ENCODE data around the gene BEGAIN. TPM values are rescaled to one million over a fixed set of nuclear protein-coding genes. Genes with fewer than 3 reads are reported as not detected.
"Not testable (repeated sequence)": the region's sequence is repeated elsewhere in the genome, so short reads cannot be mapped to it uniquely, and the experiment has no call there.

The BEGAIN gene
- total RNA-seq, 2 experiments from 2014 or later = 5.9 to 6.6 TPM

GRCh38 chr14:100532154-100532861 lies 54.9 kb downstream of the BEGAIN start:
- H3K4me1 Mint-ChIP-seq = no peaks in the 10 kb centered on the region
- H3K27ac Mint-ChIP-seq = no peak overlapping the region
- no peak overlapping the region for H3K4me3 Mint-ChIP-seq
- no peaks in the 10 kb centered on the region for H3K9me3 Mint-ChIP-seq
- no peak for DNase-seq
- no peaks in the 10 kb centered on the region for H3K36me3 Mint-ChIP-seq
- no peaks in the 10 kb centered on the region for H3K27me3 Mint-ChIP-seq

- Mint-ChIP-seq H3K27me3 (no peaks in the 10 kb centered on the region), H3K4me1 (no peaks in the 10 kb centered on the region), H3K36me3 (no peaks in the 10 kb centered on the region), H3K4me3 (no peak overlapping the region), H3K9me3 (no peaks in the 10 kb centered on the region), H3K27ac (no peak overlapping the region)
- DNase-seq = no peak
Observed at GRCh38 chr14:100531152-100532121, 55.8 kb downstream of the BEGAIN start.

- Mint-ChIP-seq H3K27ac (no peak overlapping the region), H3K36me3 (no peaks in the 10 kb centered on the region), H3K4me3 (no peak overlapping the region), H3K9me3 (no peaks in the 10 kb centered on the region), H3K4me1 (no peaks in the 10 kb centered on the region), H3K27me3 (no peaks in the 10 kb centered on the region)
- DNase-seq = no peak
Observed at GRCh38 chr14:100530270-100531072, 56.7 kb downstream of the BEGAIN start.

GRCh38 chr14:100529561-100530031 lies 57.6 kb downstream of the BEGAIN start:
- no peak overlapping the region for H3K4me3 Mint-ChIP-seq
- H3K27me3 Mint-ChIP-seq = no peaks in the 10 kb centered on the region
- H3K4me1 Mint-ChIP-seq = no peaks in the 10 kb centered on the region
- no peak for DNase-seq
- H3K36me3 Mint-ChIP-seq = no peaks in the 10 kb centered on the region
- H3K27ac Mint-ChIP-seq = no peak overlapping the region
- no peaks in the 10 kb centered on the region for H3K9me3 Mint-ChIP-seq

- Mint-ChIP-seq H3K4me1 (no peaks in the 10 kb centered on the region), H3K9me3 (no peaks in the 10 kb centered on the region), H3K4me3 (no peak overlapping the region), H3K36me3 (no peaks in the 10 kb centered on the region), H3K27ac (no peak overlapping the region), H3K27me3 (no peaks in the 10 kb centered on the region)
- DNase-seq = no peak
Observed at GRCh38 chr14:100528962-100529560, 58.2 kb downstream of the BEGAIN start.

GRCh38 chr14:100526632-100527031 lies 60.6 kb downstream of the BEGAIN start:
- H3K4me1 Mint-ChIP-seq = no peaks in the 10 kb centered on the region
- no peak for DNase-seq
- H3K36me3 Mint-ChIP-seq = no peaks in the 10 kb centered on the region
- no peak overlapping the region for H3K27ac Mint-ChIP-seq
- no peaks in the 10 kb centered on the region for H3K9me3 Mint-ChIP-seq
- no peak overlapping the region for H3K4me3 Mint-ChIP-seq
- no peaks in the 10 kb centered on the region for H3K27me3 Mint-ChIP-seq

- Mint-ChIP-seq H3K36me3 (no peaks in the 10 kb centered on the region), H3K4me3 (no peak overlapping the region), H3K9me3 (no peaks in the 10 kb centered on the region), H3K27me3 (no peaks in the 10 kb centered on the region), H3K27ac (no peak overlapping the region), H3K4me1 (no peaks in the 10 kb centered on the region)
- DNase-seq = no peak
Observed at GRCh38 chr14:100526057-100526456, 61.2 kb downstream of the BEGAIN start.

- DNase-seq = no peak
- Mint-ChIP-seq H3K27ac (no peak overlapping the region), H3K9me3 (no peaks in the 10 kb centered on the region), H3K4me3 (no peak overlapping the region), H3K4me1 (no peaks in the 10 kb centered on the region), H3K36me3 (no peaks in the 10 kb centered on the region), H3K27me3 (no peaks in the 10 kb centered on the region)
Observed at GRCh38 chr14:100525615-100526014, 61.6 kb downstream of the BEGAIN start.

- Mint-ChIP-seq H3K4me1 (no peaks in the 10 kb centered on the region), H3K27me3 (no peaks in the 10 kb centered on the region), H3K4me3 (no peak overlapping the region), H3K36me3 (no peaks in the 10 kb centered on the region), H3K27ac (no peak overlapping the region), H3K9me3 (no peaks in the 10 kb centered on the region)
- no peak for DNase-seq
Observed at GRCh38 chr14:100524933-100525243, 62.3 kb downstream of the BEGAIN start.

- Mint-ChIP-seq H3K36me3 (no peaks in the 10 kb centered on the region), H3K9me3 (no peaks in the 10 kb centered on the region), H3K27ac (no peak overlapping the region), H3K4me1 (no peaks in the 10 kb centered on the region), H3K27me3 (no peaks in the 10 kb centered on the region), H3K4me3 (no peak overlapping the region)
- DNase-seq = no peak
Observed at GRCh38 chr14:100524233-100524932, 62.8 kb downstream of the BEGAIN start.

- H3K4me1 Mint-ChIP-seq = no peaks in the 10 kb centered on the region
- no peak for DNase-seq
- H3K4me3 Mint-ChIP-seq = no peak overlapping the region
- no peaks in the 10 kb centered on the region for H3K36me3 Mint-ChIP-seq
- no peaks in the 10 kb centered on the region for H3K27me3 Mint-ChIP-seq
- no peak overlapping the region for H3K27ac Mint-ChIP-seq
- H3K9me3 Mint-ChIP-seq = no peaks in the 10 kb centered on the region
Observed at GRCh38 chr14:100523843-100524169, 63.4 kb downstream of the BEGAIN start.

GRCh38 chr14:100523131-100523842 lies 63.9 kb downstream of the BEGAIN start:
- H3K4me3 Mint-ChIP-seq = no peak overlapping the region
- H3K27ac Mint-ChIP-seq = no peak overlapping the region
- no peaks in the 10 kb centered on the region for H3K9me3 Mint-ChIP-seq
- no peaks in the 10 kb centered on the region for H3K27me3 Mint-ChIP-seq
- no peak for DNase-seq
- no peaks in the 10 kb centered on the region for H3K4me1 Mint-ChIP-seq
- no peaks in the 10 kb centered on the region for H3K36me3 Mint-ChIP-seq

- H3K27ac Mint-ChIP-seq = no peak overlapping the region
- DNase-seq = no peak
- no peaks in the 10 kb centered on the region for H3K27me3 Mint-ChIP-seq
- H3K36me3 Mint-ChIP-seq = no peaks in the 10 kb centered on the region
- H3K4me3 Mint-ChIP-seq = no peak overlapping the region
- no peaks in the 10 kb centered on the region for H3K4me1 Mint-ChIP-seq
- no peaks in the 10 kb centered on the region for H3K9me3 Mint-ChIP-seq
Observed at GRCh38 chr14:100522616-100523099, 64.6 kb downstream of the BEGAIN start.

- not testable (repeated sequence) for H3K4me3 Mint-ChIP-seq, DNase-seq, H3K27me3 Mint-ChIP-seq, H3K27ac Mint-ChIP-seq, H3K4me1 Mint-ChIP-seq
- H3K9me3 Mint-ChIP-seq = peaks cover 15% of the 10 kb centered on the region
- peaks cover 11% of the 10 kb centered on the region for H3K36me3 Mint-ChIP-seq
Observed at GRCh38 chr14:100506053-100506452, 81.2 kb downstream of the BEGAIN start.

All from activated naive CD8-positive, alpha-beta T cell treated with anti-CD3 and anti-CD28 coated beads for 36 hours (primary cell).